Stimulated activated CD4-positive, alpha-beta T cell treated with anti-CD3 and anti-CD28 coated beads, Interleukin-1b, Interleukin-23, amount 100 ng/mL, for 1 hour (primary cell): ENCODE measurements around the gene KIRREL1.

Experiments
- DNase-seq, 2 donors: peaks; one replicate each; pipeline ENCODE4 v3.0.0-alpha.2; 2020; ENCODE audit warnings: low read depth in 2 of 2

The KIRREL1 gene

DNA sequence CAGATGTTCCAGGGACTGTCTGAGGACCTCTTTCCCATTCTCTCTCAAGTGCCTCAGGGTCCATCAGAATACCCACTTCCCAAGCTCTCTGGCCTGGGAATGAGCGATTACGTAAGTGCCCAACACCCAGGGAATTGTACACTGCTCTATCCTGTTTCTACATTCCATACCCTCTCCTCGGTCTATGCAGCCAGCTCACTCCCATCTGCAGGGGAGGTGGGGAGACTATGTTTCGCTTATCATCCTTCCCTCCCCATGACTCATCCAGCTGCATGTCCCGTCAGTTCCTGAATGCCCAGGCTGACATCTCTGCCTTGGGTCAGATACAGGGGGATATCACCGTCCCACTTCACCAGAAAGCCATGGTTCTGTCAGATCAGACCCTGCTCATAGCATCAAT lies 152.7 kb downstream of the KIRREL1 start:
- no peak for DNase-seq

DNA sequence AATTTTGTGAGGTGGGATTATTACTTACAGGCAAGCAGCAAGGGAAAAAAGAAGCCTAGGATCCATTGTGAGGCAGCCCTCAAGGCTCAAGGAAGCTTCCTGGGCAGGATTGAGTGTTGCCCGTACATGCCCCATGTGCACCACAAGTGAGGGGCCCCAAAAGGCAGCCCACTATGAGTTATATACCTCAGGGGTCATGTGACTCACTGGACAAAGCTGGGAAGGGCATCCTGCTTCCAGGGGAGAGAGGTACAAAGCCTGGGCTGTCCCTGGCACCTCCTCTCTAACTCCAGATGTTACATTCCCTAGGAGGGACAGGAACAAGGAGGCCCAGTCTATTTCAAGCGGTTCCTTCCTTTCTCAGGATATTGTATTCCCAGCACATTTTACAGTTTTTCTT lies 153.3 kb downstream of the KIRREL1 start:
- no peak for DNase-seq

DNA sequence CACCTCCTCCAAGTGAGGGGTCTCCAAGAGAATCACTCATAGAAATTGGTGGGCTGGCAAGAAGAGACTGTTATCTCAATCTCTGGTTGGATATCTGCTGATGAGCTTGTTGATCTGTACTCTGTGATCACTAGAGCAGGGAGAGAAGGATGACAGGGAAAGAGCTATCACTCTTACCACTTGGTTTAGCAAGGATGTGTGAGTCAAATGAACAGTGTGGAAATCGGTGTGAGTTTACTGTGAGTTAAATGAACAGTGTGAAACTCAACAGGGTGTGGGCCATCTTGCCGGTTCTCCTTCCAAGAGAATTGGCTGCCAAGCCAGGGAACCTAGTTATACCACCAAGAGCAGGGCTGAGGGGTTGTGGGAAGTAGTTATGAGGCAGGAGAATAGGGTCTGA lies 154.0 kb downstream of the KIRREL1 start:
- DNase-seq, result no peak

DNA sequence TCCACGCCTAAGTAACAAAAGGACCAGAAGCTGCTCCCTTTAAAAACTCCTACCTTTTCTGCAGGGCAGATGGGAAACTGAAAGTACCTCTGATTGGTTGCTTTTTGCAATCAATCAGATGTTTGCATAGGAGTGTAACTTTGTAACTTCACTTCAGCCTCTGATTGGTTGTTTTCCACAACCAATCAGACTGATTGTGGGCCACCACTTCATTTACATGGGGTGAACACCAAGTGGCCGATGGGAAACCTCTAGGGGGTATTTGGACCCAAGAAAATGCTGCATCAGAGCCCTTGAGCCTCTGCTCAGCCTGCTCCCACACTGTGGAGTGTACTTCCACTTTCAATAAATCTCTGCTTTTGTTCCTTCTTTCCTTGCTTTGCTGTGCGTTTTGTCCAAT lies 154.4 kb downstream of the KIRREL1 start:
- DNase-seq, result no peak

DNA sequence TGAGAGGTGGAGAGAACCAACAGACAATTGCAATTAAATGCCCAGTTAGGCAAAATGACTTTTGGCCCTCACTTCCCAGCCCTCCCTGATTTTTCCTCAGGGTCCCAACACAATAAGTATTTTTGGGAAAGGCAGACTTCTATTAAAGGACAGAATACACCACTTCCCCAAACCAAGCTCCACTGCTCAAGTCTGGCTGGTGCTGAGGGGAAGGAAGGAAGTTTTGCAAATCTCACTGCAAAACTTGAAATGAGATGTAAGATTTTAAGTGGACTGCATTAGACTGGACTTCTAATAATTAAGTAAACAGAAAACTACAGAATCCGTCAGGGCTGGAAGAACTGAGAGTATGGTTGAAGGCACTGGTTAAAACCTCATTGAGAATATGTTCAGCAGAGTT lies 155.0 kb downstream of the KIRREL1 start:
- no peak for DNase-seq

DNA sequence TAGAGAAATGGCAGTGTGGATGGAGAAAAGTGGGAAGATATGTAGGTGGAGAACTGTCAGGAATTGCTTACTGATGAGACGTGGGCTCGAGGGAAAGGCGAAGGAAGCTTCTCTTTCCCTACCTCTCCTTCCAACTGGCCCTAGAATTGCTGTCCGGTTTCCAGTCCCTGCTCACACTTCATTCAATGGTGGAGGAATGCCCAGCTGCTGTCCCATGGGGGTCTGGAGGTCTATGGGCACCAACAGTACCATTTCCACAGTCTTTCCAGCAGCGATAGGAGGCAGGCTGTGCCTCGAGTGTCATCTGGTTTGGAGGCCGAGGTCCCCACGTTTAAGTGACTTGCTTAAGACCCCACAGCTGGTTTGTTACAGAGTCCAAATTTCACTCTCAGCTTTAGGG lies 155.7 kb downstream of the KIRREL1 start:
- DNase-seq, result no peak
